KMS-11 (cell line): ENCODE data around the gene CES4A.
A peak's percentile ranks its signal among the peaks of the same experiment; 100 is the strongest.

Source experiments
- H2AFZ ChIP-seq: fragments of 200-600 bp; sonication (generic); 2 replicates; pipeline ENCODE4 v1.6.1; 2016; ENCODE audit warnings: antibody characterized with exemption, mixed run types, low read depth
- H3K27ac ChIP-seq: fragments of 200-600 bp; sonication (generic); 2 replicates; pipeline ENCODE4 v1.6.1; 2016; ENCODE audit warnings: mild to moderate bottlenecking, mixed run types
- H3K27me3 ChIP-seq: fragments of 200-600 bp; sonication (generic); 2 replicates; pipeline ENCODE4 v1.6.1; 2017; ENCODE audit warnings: mild to moderate bottlenecking, low read depth, mixed run types, moderate library complexity; ENCODE audit not compliant: insufficient read depth
- H3K36me3 ChIP-seq: fragments of 200-600 bp; sonication (generic); 2 replicates; pipeline ENCODE4 v1.6.1; 2017; ENCODE audit warnings: mild to moderate bottlenecking, mixed run types; ENCODE audit not compliant: insufficient read depth
- H3K4me1 ChIP-seq: fragments of 200-600 bp; sonication (generic); 2 replicates; pipeline ENCODE4 v1.6.1; 2016; ENCODE audit warnings: mild to moderate bottlenecking, low read depth, mixed run types; ENCODE audit not compliant: poor library complexity, severe bottlenecking
- H3K4me2 ChIP-seq: fragments of 200-600 bp; sonication (generic); 2 replicates; pipeline ENCODE4 v1.7.0; 2016; ENCODE audit warnings: mild to moderate bottlenecking, mixed run types
- H3K4me3 ChIP-seq: fragments of 200-600 bp; sonication (generic); IDR thresholded peaks from 2 replicates; pipeline ENCODE4 v1.6.1; 2017; ENCODE audit warnings: low read depth, low read length, mixed read lengths; ENCODE audit not compliant: insufficient read depth
- H3K79me2 ChIP-seq: fragments of 200-600 bp; sonication (generic); 2 replicates; pipeline ENCODE4 v1.6.1; 2016; ENCODE audit warnings: low read depth, mixed run types; ENCODE audit not compliant: insufficient read depth
- H3K9ac ChIP-seq: fragments of 200-600 bp; sonication (generic); 2 replicates; pipeline ENCODE4 v1.6.1; 2016; ENCODE audit warnings: mild to moderate bottlenecking, mixed run types
- H4K20me1 ChIP-seq: fragments of 200-600 bp; sonication (generic); 2 replicates; pipeline ENCODE4 v1.6.1; 2016; ENCODE audit warnings: mild to moderate bottlenecking, mixed run types; ENCODE audit not compliant: insufficient read depth
- TF ChIP-seq, protein P1 (sequence below): fragments of 200-600 bp; sonication (generic); conservative IDR thresholded peaks from 2 replicates; pipeline ENCODE4 v1.6.1; 2017; ENCODE audit warnings: low read depth, mild to moderate bottlenecking, antibody characterized with exemption, low read length, moderate library complexity, mixed read lengths

The CES4A gene

DNA sequence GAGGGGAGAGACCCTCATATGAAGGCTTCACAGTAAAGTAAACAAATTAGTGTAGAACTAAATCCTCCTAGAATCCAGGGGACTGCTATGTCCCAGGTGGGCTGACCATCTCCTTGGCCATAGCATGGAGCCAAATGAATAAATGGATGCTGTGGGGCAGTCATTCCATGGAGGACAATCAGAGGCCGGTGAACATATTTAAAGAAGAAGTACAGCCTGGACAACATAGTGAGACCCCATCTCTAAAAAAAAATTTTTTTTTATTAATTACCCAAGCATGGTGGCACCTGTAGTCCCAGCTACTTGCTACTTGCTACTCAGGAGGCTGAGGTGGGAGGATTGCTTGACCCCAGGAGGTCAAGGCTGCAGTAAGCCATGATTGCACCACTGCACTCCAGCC lies 35.3 kb downstream of the CES4A start:
- Histone ChIP-seq H3K4me1 (peaks cover 18% of the 10 kb centered on the region), H3K36me3 (no peaks in the 10 kb centered on the region), H3K4me2 (no peak overlapping the region), H3K79me2 (no peaks in the 10 kb centered on the region), H2AFZ (no peak overlapping the region), H3K27me3 (no peaks in the 10 kb centered on the region), H3K27ac (no peak overlapping the region), H3K4me3 (no peak overlapping the region), H4K20me1 (no peaks in the 10 kb centered on the region), H3K9ac (no peak overlapping the region)
- TF ChIP-seq, protein P1, sequence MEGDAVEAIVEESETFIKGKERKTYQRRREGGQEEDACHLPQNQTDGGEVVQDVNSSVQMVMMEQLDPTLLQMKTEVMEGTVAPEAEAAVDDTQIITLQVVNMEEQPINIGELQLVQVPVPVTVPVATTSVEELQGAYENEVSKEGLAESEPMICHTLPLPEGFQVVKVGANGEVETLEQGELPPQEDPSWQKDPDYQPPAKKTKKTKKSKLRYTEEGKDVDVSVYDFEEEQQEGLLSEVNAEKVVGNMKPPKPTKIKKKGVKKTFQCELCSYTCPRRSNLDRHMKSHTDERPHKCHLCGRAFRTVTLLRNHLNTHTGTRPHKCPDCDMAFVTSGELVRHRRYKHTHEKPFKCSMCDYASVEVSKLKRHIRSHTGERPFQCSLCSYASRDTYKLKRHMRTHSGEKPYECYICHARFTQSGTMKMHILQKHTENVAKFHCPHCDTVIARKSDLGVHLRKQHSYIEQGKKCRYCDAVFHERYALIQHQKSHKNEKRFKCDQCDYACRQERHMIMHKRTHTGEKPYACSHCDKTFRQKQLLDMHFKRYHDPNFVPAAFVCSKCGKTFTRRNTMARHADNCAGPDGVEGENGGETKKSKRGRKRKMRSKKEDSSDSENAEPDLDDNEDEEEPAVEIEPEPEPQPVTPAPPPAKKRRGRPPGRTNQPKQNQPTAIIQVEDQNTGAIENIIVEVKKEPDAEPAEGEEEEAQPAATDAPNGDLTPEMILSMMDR = no peak

GRCh38 chr16:67024384-67025209 lies 36.2 kb downstream of the CES4A start:
- TF ChIP-seq, protein P1 = no peak
- Histone ChIP-seq H3K4me3 (no peak overlapping the region), H3K79me2 (peaks cover 4% of the 10 kb centered on the region; the same call in 1 of the 2 replicates), H3K27ac (no peak overlapping the region), H3K4me2 (no peak overlapping the region), H3K4me1 (peaks cover 18% of the 10 kb centered on the region), H3K9ac (no peak overlapping the region), H4K20me1 (no peaks in the 10 kb centered on the region), H2AFZ (no peak overlapping the region), H3K27me3 (no peaks in the 10 kb centered on the region), H3K36me3 (no peaks in the 10 kb centered on the region)

GRCh38 chr16:67025210-67025550 lies 36.8 kb downstream of the CES4A start:
- Histone ChIP-seq H3K4me2 (peak overlapping the region; percentile 21), H3K79me2 (peaks cover 10% of the 10 kb centered on the region), H3K36me3 (no peaks in the 10 kb centered on the region), H3K9ac (no peak overlapping the region), H3K27ac (no peak overlapping the region), H2AFZ (no peak overlapping the region), H4K20me1 (no peaks in the 10 kb centered on the region), H3K4me3 (no peak overlapping the region), H3K27me3 (no peaks in the 10 kb centered on the region), H3K4me1 (peaks cover 18% of the 10 kb centered on the region)
- TF ChIP-seq, protein P1 = no peak

GRCh38 chr16:67026570-67026969 lies 38.2 kb downstream of the CES4A start:
- H2AFZ ChIP-seq = no peak overlapping the region
- no peaks in the 10 kb centered on the region for H4K20me1 ChIP-seq
- H3K27ac ChIP-seq = no peak overlapping the region
- H3K4me3 ChIP-seq = no peak overlapping the region
- peaks cover 32% of the 10 kb centered on the region for H3K4me1 ChIP-seq
- no peaks in the 10 kb centered on the region for H3K27me3 ChIP-seq
- H3K79me2 ChIP-seq = peaks cover 23% of the 10 kb centered on the region
- H3K4me2 ChIP-seq = no peak overlapping the region
- H3K9ac ChIP-seq = no peak overlapping the region
- TF ChIP-seq, protein P1 = no peak
- H3K36me3 ChIP-seq = 0 out of 2 replicates have a peak, but pooled peaks cover 7% of the 10 kb centered on the region
